ENCODE data around the gene MYL6.

Gene MYL6

DNA sequence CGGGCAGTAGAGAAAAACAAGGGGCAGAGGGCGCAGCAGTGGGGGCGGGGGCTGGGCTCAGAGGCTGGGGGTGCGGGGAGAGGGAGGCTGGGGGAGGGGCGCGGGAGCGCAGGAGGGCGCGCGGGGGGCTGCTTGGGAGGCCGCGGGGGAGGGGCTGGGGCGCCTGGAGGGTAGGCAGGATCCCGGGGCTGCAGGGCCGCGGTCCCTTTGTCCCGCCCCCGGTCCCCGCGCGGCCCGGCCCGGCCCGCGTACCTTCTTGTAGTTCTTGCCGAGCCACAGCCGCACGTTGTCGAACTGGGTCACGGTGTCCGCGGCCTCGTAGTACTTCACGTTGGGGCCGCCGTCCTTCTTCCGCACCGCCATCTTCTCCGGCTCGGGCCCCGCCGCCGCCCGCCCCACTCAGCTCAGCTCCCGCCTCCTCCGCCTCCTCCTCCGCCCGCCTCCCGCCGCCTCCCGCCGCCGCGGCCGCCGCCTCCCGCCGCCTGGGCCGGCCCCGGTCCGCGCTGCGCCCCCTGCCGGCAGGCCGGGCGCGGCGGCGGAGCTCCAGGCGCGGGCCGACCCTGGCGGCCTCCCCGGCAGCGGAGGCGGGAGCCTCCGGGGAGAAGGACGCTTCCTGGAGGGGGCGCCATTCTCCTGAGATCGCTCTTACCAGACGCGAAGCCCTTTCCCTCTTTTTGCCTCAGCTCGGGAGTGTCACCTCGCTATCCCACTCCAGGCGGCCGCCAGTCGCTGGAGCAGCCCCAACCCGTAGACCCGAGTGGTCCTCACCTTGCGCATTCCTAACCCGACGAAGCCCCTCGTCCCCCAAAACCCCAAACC is 31.1 kb downstream of the MYL6 start, which contains the start of gene SMARCC2:
TSS of gene SMARCC2 (minus strand) at position 385 of the 819 bp plus-strand sequence. CDS start at position 363, 22 bp downstream.
- peak; percentile 96 for DNase-seq (ENCODE audit: low read depth, low spot score)

DNA sequence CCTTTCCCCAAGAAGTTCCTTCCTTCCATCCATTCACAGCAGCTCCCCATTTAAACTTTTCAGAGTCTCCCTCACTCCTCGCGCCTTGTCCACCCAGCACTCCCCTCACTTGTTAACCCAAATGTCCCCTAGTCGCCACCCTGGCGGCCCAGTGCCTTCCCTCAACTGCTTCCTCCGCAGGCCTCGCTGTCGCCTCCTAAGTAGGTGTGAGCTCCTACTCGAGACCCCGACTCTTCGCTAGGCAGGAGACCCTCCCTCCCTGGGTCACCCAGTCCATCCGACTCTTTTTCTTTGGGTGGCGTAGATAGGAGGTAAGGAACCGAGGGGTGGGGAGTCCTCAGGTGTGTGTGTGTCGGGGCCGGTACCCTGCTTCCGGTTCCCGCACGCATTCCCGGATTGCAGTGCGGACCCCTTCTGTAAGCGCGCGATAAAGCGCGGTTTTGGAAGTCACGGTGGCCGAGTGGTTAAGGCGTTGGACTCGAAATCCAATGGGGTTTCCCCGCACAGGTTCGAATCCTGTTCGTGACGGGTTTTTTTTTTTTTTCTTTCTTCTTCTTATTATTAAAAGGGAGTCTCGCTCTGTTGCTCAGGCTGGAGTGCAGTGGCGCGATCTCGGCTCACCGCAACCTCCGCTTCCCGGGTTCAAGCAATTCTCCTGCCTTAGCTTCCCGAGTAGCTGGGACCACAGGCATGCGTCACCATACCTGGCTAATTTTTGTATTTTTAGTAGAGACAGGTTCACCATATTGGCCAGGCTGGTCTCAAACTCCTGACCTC is 31.9 kb downstream of the MYL6 start:
- DNase-seq (ENCODE audit: low read depth, low spot score) = peak; percentile 95

- DNase-seq (ENCODE audit: low read depth, low spot score) = no peak
These were observed 32.6 kb downstream of the MYL6 start for GRCh38 chr12:56190695-56191155.

- no peak for DNase-seq (ENCODE audit: low read depth, low spot score)
These were observed 34.4 kb downstream of the MYL6 start for GRCh38 chr12:56192582-56192981.

GRCh38 chr12:56193025-56193578 is 34.9 kb downstream of the MYL6 start:
- peak; percentile 89 for DNase-seq (ENCODE audit: low read depth, low spot score)

DNA sequence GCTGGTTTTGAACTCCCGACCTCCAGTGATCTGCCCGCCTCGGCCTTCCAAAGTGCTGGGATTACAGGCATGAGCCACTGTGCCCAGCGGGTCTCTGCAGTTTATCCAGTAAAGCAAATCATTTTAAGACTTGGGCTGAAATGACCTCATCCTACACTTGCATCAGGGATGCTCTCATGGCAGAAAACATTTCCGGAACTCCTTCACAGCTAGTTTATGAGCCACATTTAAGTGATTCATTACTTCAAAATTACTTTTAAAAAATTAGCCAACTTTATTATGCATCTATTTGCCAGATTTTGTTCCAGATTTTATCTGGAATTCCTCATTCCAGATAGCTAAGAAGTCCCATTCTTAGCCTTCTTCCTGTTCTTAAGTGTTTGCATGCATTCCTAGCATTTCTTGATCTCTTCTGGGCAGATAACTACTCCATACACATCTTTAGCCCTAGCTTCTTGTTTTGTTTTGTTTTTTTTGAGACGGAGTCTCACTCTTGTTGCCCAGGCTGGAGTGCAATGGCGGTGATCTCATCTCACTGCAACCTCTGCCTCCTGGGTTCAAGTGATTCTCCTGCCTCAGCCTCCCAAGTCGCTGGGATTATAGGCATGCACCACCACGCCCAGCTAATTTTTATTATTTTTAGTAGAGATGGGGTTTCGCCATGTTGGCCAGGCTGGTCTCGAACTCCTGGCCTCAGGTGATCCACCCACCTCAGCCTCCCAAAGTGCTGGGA is 38.8 kb downstream of the MYL6 start:
- DNase-seq (ENCODE audit: low read depth, low spot score) = peak; percentile 70

DNA sequence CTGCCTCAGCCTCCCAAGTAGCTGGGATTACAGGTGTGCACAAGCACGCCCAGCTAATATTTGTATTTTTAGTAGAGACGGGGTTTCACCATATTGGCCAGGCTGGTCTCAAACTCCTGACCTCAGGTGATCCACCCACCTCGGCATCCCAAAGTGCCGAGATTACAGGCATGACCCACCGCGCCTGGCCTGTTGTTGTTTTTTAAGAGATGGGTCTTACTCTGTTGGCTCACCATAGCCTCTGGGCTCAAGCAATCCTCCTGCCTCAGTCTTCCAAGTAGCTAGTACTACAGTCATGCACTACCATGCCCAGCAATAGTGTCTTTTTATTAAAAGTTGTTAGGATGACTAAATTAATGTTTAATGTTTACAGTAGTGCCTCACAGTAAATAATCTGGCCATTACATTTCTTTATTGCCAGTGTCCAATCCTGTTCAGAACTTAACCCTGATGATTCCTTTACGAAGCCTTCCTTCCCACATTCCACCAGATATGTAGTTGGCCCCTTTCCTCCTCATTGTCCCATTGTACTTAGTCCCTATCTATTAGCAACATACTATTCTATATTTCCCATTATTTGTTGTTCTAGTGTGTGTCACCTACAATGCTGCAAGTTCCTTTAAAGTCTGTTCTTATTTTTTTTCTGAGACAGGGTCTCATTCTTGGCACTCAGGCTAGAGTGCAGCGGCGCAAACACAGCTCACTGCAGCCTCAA is 39.9 kb downstream of the MYL6 start:
- no peak for DNase-seq (ENCODE audit: low read depth, low spot score)

DNA sequence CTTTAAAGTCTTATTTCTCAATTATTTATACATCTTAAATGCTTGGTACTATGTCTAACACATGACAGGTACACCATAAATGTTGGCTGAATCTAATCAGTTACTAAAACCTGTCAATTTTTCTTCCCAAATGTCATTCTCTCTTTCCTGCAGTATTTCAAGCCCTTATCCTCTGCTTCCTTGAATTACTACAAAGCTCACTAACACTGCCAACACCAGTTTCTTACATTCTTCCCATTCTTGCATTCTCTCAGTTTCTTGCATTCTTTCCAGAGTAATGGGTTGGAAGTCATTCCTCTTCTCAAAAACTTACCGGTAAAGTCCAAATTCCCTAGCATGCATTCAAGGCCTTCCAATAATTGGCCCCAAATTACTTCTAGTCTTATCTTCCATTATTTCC is 40.7 kb downstream of the MYL6 start:
- DNase-seq (ENCODE audit: low read depth, low spot score) = peak; percentile 32

DNA sequence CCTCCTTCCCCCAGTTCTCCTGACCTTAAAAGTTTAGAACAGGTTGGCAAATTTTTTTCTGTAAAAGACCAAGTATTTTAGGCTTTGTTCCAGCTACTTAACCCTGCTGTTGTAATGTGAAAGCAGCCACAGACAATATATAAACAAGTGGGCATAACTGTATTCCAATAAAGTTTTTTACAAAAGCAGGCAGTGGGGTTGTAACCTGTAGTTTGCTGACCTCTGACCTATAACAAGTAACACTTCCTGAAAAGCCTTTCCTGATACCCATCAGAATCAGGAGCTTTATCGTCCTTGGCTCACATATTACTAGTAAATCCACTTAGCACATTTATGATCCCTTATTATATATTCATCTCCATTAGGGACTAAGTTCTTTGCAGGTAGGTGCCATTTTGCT is 44.2 kb downstream of the MYL6 start:
- DNase-seq (ENCODE audit: low read depth, low spot score) = no peak

DNA sequence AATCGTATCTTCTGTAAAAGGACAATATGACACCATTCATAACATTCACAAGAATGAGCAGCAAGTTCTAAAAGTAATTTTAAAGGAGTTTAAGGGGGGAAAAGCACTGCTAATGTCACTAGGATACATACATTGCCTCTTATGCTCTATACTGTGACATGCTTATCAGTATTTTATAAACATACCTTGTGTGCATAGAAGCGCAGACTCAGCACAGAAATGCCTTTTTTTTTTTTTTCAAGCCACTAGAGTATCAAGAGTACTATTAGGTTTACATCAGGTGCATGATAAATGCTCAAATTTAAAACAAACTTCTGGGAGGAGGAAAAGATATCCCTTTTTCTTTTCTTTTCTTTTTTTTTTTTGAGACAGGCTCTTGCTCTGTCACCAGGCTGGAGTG is 44.7 kb downstream of the MYL6 start:
- no peak for DNase-seq (ENCODE audit: low read depth, low spot score)

GRCh38 chr12:56204275-56204674 is 46.1 kb downstream of the MYL6 start:
- DNase-seq (ENCODE audit: low read depth, low spot score) = no peak

DNA sequence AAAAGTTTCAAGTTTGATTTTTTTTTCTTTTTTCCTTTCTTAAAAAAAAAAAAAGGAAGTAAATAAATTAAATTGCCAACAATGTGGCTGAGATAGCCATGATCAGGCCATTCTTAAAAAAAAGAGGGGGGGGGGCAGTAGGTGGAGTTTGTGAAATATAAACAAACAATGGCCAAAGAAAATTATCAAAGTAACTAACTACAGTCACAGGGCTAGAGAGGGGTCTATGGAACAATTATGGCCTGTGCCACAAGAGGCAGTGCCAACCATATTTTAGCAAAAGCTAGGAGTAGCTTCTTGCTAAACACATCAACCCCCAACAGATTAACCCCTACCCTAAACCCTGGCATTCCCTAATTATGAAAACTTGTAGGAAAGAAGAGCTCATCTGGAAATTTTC is 47.3 kb downstream of the MYL6 start:
- DNase-seq (ENCODE audit: low read depth, low spot score) = no peak

DNA sequence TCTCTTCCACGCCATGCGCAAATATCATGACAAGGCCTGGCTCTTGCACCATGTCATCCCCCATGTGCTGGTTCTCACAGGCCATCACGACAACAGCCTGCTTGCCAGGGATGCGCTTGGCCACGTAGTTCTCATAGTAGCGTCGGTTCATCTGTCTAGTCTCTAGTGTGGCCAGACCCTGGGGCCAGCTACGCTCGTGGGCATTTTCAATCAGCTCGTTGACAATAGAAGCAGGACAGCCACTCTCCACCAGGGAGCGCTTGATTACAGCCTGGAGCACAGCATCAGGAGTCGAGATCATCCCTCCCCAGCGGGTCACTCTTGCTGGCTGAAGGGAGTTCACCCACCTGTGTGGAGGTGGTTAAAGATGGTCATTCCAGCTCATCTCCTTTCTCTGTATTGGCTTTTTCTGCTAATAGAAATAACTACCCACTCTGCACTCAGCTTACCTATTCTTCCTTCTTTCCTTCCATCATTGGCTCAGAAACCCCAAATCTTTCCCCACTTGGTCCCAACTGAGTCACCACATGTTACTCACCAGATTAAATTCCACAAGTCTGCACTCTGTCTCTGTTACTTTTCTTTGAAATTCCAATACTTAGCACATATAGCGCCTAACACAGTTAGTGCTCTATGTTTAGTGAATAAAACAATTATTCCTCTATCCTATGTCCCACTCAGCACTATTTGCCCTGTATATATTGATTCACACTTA is 48.5 kb downstream of the MYL6 start:
- peak; percentile 74 for DNase-seq (ENCODE audit: low read depth, low spot score)

GRCh38 chr12:56208006-56208405 is 49.8 kb downstream of the MYL6 start:
- no peak for DNase-seq (ENCODE audit: low read depth, low spot score)

All from astrocyte of the hippocampus (primary cell).